Neutrophil (primary cell): ENCODE measurements around the gene COX15.
"Not testable (repeated sequence)": the region's sequence is repeated elsewhere in the genome, so short reads cannot be mapped to it uniquely, and the experiment has no call there.

Experiments used
- H3K27ac ChIP-seq: fragments of 200-600 bp; sonication (generic); 2 replicates; pipeline ENCODE4 v1.5.1; 2016; ENCODE audit warnings: mild to moderate bottlenecking, moderate library complexity
- H3K27me3 ChIP-seq: fragments of 200-600 bp; sonication (generic); 2 replicates; pipeline ENCODE4 v1.6.0; 2016; ENCODE audit warnings: mild to moderate bottlenecking
- H3K36me3 ChIP-seq: fragments of 200-600 bp; sonication (generic); 2 replicates; pipeline ENCODE4 v1.5.1; 2017
- H3K4me1 ChIP-seq, 2 experiments: fragments of 200-600 bp in 1 of 2; sonication (generic) in 1 of 2; 1 replicate in 1 of 2; 2 replicates in 1 of 2; pipeline versions ENCODE4 v1.5.1 to v1.6.1; 2013 to 2016; ENCODE audit warnings: low read depth in 1 of 2, low read length in 1 of 2, mild to moderate bottlenecking in 1 of 2, moderate library complexity in 1 of 2; ENCODE audit not compliant: control insufficient read depth in 1 of 2, insufficient read depth in 1 of 2
- H3K4me3 ChIP-seq, 2 experiments: fragments of 200-600 bp in 1 of 2; sonication (generic) in 1 of 2; 1 replicate in 1 of 2; 2 replicates in 1 of 2; pipeline ENCODE4 v1.5.1; 2013 to 2016; ENCODE audit warnings: low read depth in 1 of 2, low read length in 1 of 2, mild to moderate bottlenecking in 1 of 2, moderate library complexity in 1 of 2
- H3K9me3 ChIP-seq: fragments of 200-600 bp; sonication (generic); 2 replicates; pipeline ENCODE4 v1.5.1; 2016
- CTCF ChIP-seq: fragments of 200-600 bp; sonication (generic); IDR thresholded peaks from 2 replicates; pipeline ENCODE4 v1.5.1; 2016; ENCODE audit warnings: antibody characterized with exemption

Gene COX15

GRCh38 chr10:99750641-99751040 is 18.7 kb upstream of the COX15 start:
- Histone ChIP-seq H3K4me1 (peaks cover 7 to 15% of the 10 kb centered on the region in 2 experiments), H3K27ac (no peak overlapping the region), H3K27me3 (no peaks in the 10 kb centered on the region), H3K36me3 (peaks cover 94% of the 10 kb centered on the region), H3K4me3 (no peak overlapping the region), H3K9me3 (no peaks in the 10 kb centered on the region)
- TF ChIP-seq CTCF: no peak

DNA sequence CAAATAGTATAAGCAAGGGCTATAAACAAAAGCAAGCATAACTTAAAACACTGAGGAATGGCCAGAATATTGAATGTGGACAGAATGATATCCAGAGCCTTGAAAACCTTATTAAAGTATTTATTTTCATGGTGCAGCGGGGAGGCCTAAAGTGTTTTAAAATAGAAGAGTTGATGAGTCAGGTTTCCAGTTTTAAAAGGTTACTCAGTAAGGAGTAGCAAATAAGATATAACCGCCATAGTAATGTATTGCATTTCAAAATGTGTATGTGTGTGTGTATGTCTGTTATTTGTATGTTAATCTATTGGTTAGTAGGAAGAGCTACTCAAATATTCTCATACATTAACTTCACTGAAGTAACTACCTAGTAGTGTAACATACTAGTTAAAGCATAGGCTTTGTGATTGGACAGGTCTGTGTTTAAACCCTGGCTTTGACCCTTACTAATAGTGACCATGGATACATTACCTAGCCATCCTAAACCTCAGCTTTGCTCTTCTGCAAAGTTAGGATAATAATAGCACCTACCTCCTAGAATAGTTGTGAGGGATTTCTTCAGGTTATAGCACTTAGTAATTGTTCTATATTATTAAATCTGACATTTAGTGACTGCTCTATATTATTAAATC is 17.0 kb upstream of the COX15 start:
- Histone ChIP-seq H3K4me1 (peaks cover 7 to 15% of the 10 kb centered on the region in 2 experiments), H3K27me3 (no peaks in the 10 kb centered on the region), H3K9me3 (no peaks in the 10 kb centered on the region), H3K36me3 (peaks cover 94% of the 10 kb centered on the region), H3K27ac (no peak overlapping the region), H3K4me3 (no peak overlapping the region)
- TF ChIP-seq CTCF: no peak

DNA sequence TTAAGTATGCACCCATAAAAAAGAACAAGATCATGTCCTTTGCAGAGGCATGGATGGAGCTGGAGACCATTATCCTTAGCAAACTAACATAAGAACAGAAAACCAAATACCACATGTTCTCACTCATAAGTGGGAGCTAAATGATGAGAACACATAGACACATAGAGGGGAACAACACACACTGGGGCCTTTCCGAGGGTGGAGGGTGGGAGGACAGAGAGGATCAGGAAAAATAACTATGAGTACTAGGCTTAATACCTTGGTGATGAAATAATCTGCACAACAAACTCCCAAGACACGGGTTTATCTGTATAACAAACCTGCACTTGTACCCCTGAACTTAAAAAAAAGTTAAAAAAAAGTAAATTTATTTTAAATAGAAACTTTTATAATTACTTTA is 14.2 kb upstream of the COX15 start:
- not testable (repeated sequence) for H3K9me3 ChIP-seq, H3K4me1 ChIP-seq, H3K27ac ChIP-seq, H3K27me3 ChIP-seq, H3K4me3 ChIP-seq
- H3K36me3 ChIP-seq: peaks cover 96% of the 10 kb centered on the region

DNA sequence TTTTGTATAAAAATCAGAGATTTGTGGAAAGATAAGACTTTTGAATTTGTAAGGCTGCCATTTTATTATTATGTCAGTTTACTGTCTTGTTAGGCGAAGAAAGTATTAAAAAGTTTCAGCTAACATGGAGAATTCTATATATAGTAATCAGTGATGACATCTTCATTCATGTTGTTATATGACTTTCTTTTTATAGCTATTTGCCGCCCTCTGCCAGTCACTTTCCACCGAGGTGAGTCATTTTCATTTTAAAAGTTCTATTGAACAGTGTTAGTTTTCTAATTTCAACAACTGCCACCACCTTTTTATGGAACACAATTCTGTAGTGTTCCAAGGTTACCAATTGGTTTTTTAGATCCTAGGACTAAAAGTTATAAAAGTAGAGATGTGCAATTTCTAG is 11.9 kb upstream of the COX15 start:
- H3K36me3 ChIP-seq: peaks cover 88% of the 10 kb centered on the region
- H3K4me3 ChIP-seq: no peak overlapping the region
- H3K9me3 ChIP-seq: peaks cover 4% of the 10 kb centered on the region
- no peak overlapping the region for H3K27ac ChIP-seq
- no peaks in the 10 kb centered on the region for H3K27me3 ChIP-seq
- TF ChIP-seq CTCF: no peak
- no peaks in the 10 kb centered on the region for H3K4me1 ChIP-seq

- TF ChIP-seq CTCF: no peak
- no peaks in the 10 kb centered on the region for H3K4me1 ChIP-seq
- peaks cover 82% of the 10 kb centered on the region for H3K36me3 ChIP-seq
- H3K4me3 ChIP-seq: no peak overlapping the region
- no peak overlapping the region for H3K27ac ChIP-seq
- peaks cover 4% of the 10 kb centered on the region for H3K9me3 ChIP-seq
- no peaks in the 10 kb centered on the region for H3K27me3 ChIP-seq
Measured at GRCh38 chr10:99742701-99743100, 10.8 kb upstream of the COX15 start.

DNA sequence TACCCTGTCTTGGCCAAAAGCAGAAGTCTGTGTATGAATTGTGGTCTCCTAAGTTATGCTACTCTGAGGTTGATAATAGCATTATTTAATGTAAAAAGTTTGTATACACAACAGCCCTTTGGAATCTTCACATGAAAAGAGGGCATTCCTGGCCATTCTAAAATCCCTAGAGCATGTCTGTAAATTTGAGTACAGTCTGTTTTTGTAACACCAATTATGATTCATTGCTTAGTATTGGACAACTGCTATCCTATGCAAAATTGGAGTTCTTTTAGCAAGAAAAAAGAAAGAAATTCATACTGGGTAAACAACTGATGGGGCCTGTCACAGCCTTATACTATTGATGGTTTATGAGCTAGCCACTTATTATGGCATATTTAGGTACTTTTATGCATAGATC is 10.3 kb upstream of the COX15 start:
- no peaks in the 10 kb centered on the region for H3K27me3 ChIP-seq
- H3K36me3 ChIP-seq: peaks cover 82% of the 10 kb centered on the region
- H3K4me3 ChIP-seq: no peak overlapping the region
- H3K27ac ChIP-seq: no peak overlapping the region
- no peaks in the 10 kb centered on the region for H3K4me1 ChIP-seq
- H3K9me3 ChIP-seq: peaks cover 4% of the 10 kb centered on the region
- no peak for TF ChIP-seq CTCF
